Panc1 (cell line): Measurements from ENCODE around the gene WNT10A.

Experiments used
- CTCF ChIP-seq: fragments of 450-650 bp; IDR thresholded peaks from 2 replicates; pipeline ENCODE4 v1.5.1; 2017; ENCODE audit warnings: mild to moderate bottlenecking
- POLR2AphosphoS5 ChIP-seq: IDR thresholded peaks from 2 replicates; pipeline ENCODE4 v1.6.1; 2012; ENCODE audit warnings: mild to moderate bottlenecking, low read depth, low read length, moderate library complexity

GRCh38 chr2:218925434-218925833 is 44.8 kb downstream of the WNT10A start:
- TF ChIP-seq CTCF (no peak), POLR2AphosphoS5 (no peak)
